Kidney epithelial cell (primary cell): ENCODE data around the gene CHFR. TPM values are rescaled to one million over a fixed set of nuclear protein-coding genes. Genes with fewer than 3 reads are reported as not detected.
"Not testable (repeated sequence)": the region's sequence is repeated elsewhere in the genome, so short reads cannot be mapped to it uniquely, and the experiment has no call there.

Source experiments
- DNase-seq: peaks from one replicate; pipeline ENCODE4 v3.0.0-alpha.2; 2010; ENCODE audit warnings: low read depth
- H3K27me3 ChIP-seq: 2 replicates; pipeline ENCODE4 v1.6.0; 2011; ENCODE audit warnings: low read length; ENCODE audit not compliant: control insufficient read depth, insufficient read depth
- H3K36me3 ChIP-seq: 2 replicates; pipeline ENCODE4 v1.5.1; 2011; ENCODE audit warnings: low read length; ENCODE audit not compliant: control insufficient read depth, insufficient read depth
- H3K4me3 ChIP-seq: 2 replicates; pipeline ENCODE4 v1.5.1; 2011; ENCODE audit warnings: low read depth, mild to moderate bottlenecking, control low read depth, low read length
- CTCF ChIP-seq: IDR thresholded peaks from 2 replicates; pipeline ENCODE4 v1.5.1; 2011; ENCODE audit warnings: mild to moderate bottlenecking, moderate library complexity, low read length, control low read depth, inconsistent platforms; ENCODE audit not compliant: insufficient read depth, poor library complexity, severe bottlenecking
- total RNA-seq: library from RNA; depleted of rRNA; stranded (reverse); fragments of >200 nt; gene quantifications from 2 replicates; pipeline ENCODE4 v1.2.3, GENCODE V29; 2015

The CHFR gene
- total RNA-seq, 1 donor from 2014 or later: 51.3 TPM

- no peak for TF ChIP-seq CTCF
- H3K4me3 ChIP-seq: no peak overlapping the region
Observed at GRCh38 chr12:132872073-132872855, 15.1 kb downstream of the CHFR start.

GRCh38 chr12:132869551-132869950 lies 17.9 kb downstream of the CHFR start:
- no peak for DNase-seq
- H3K27me3 ChIP-seq: no peaks in the 10 kb centered on the region
- peaks cover 4% of the 10 kb centered on the region for H3K36me3 ChIP-seq
- no peak overlapping the region for H3K4me3 ChIP-seq
- no peak for TF ChIP-seq CTCF

More at GRCh38 chr12:132872073-132872855, 15.1 kb downstream of the CHFR start:
- peaks cover 3% of the 10 kb centered on the region for H3K36me3 ChIP-seq
- DNase-seq: no peak
- no peaks in the 10 kb centered on the region for H3K27me3 ChIP-seq

- TF ChIP-seq CTCF: no peak
- H3K36me3 ChIP-seq: peaks cover 4% of the 10 kb centered on the region
- no peaks in the 10 kb centered on the region for H3K27me3 ChIP-seq
- DNase-seq: no peak
- no peak overlapping the region for H3K4me3 ChIP-seq
Observed at GRCh38 chr12:132866251-132866828, 21.1 kb downstream of the CHFR start.

GRCh38 chr12:132861558-132861957 lies 25.8 kb downstream of the CHFR start:
- no peaks in the 10 kb centered on the region for H3K36me3 ChIP-seq
- DNase-seq: no peak
- no peak for TF ChIP-seq CTCF
- H3K4me3 ChIP-seq: no peak overlapping the region
- no peaks in the 10 kb centered on the region for H3K27me3 ChIP-seq

GRCh38 chr12:132858718-132859266 lies 28.6 kb downstream of the CHFR start:
- H3K4me3 ChIP-seq: no peak overlapping the region
- no peak for DNase-seq
- H3K36me3 ChIP-seq: no peaks in the 10 kb centered on the region
- no peaks in the 10 kb centered on the region for H3K27me3 ChIP-seq
- TF ChIP-seq CTCF: no peak

- H3K27me3 ChIP-seq, DNase-seq, H3K36me3 ChIP-seq, H3K4me3 ChIP-seq: not testable (repeated sequence)
Observed at GRCh38 chr12:132857019-132857418, 30.4 kb downstream of the CHFR start.
